ENCODE results near the gene RBM28. TPM values are rescaled to one million over a fixed set of nuclear protein-coding genes. Genes with fewer than 3 reads are reported as not detected.

Gene RBM28
- total and polyA plus RNA-seq, 10 of the 15 experiments (the other 5 are each of a cell fraction or from before 2014, with no cell fraction given): 14.3 to 50.4 (median 32.8) TPM

- no peak for TF ChIP-seq TCF12 (IDR thresholded peaks at IDR 0.05; ENCODE audit: low read depth, low read length)
- TF ChIP-seq CUX1 (IDR thresholded peaks at IDR 0.05; ENCODE audit: insufficient replicate concordance, low read depth, low read length): no peak
- no peak for TF ChIP-seq KLF5 (IDR thresholded peaks at IDR 0.05; ENCODE audit: partially characterized antibody)
- no peak for TF ChIP-seq ZNF384 (IDR thresholded peaks at IDR 0.05; ENCODE audit: borderline replicate concordance, low read depth, low read length)
- no peak for TF ChIP-seq SMAD5 (IDR thresholded peaks at IDR 0.05; ENCODE audit: low read depth)
- no peak for TF ChIP-seq IRF5 (IDR thresholded peaks at IDR 0.05; ENCODE audit: borderline replicate concordance)
- TF ChIP-seq, protein P1, sequence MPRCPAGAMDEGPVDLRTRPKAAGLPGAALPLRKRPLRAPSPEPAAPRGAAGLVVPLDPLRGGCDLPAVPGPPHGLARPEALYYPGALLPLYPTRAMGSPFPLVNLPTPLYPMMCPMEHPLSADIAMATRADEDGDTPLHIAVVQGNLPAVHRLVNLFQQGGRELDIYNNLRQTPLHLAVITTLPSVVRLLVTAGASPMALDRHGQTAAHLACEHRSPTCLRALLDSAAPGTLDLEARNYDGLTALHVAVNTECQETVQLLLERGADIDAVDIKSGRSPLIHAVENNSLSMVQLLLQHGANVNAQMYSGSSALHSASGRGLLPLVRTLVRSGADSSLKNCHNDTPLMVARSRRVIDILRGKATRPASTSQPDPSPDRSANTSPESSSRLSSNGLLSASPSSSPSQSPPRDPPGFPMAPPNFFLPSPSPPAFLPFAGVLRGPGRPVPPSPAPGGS (IDR thresholded peaks at IDR 0.05; ENCODE audit: borderline replicate concordance, insufficient read depth, low read depth, low read length, poor library complexity, severe bottlenecking): no peak
- SMC1A ChIA-PET (ENCODE audit: uncharacterized antibody, unreplicated experiment): no interaction called here
- in situ Hi-C loops (cut with MboI) (no loop called here), intact Hi-C loops (cut with micrococcal nuclease; ENCODE audit: unreplicated experiment) (loop anchor here (10.0 kb wide), 1 partner anchor 245 kb away; no protein-coding TSS in a partner anchor)
- CTCF ChIA-PET: interaction anchor here (1.1 to 4.5 kb wide), 5 partner anchors 8 to 80 kb away, joined by 3 to 31 read pairs (median 12); no protein-coding TSS in a partner anchor
- Histone ChIP-seq H3K9me3 (replicated peaks; ENCODE audit: control insufficient read depth, insufficient read depth, low read length) (no peaks in the 10 kb centered on the region), H3K36me3 (ENCODE audit: control insufficient read depth in 2 of 2, insufficient read depth in 2 of 2, low read length in 1 of 2) (no peaks in the 10 kb centered on the region), H3K4me1 (ENCODE audit: control insufficient read depth, insufficient read depth, low read length) (no peaks in the 10 kb centered on the region), H2AFZ (ENCODE audit: control insufficient read depth, low read depth, low read length) (no peak overlapping the region), H3K4me3 (no peak overlapping the region), H3K79me2 (ENCODE audit: control insufficient read depth, insufficient read depth, low read length) (no peaks in the 10 kb centered on the region), H3K4me2 (ENCODE audit: control insufficient read depth, insufficient read depth) (no peak overlapping the region), H3K27me3 (replicated peaks in 1 of 2; ENCODE audit: control insufficient read depth in 2 of 2, insufficient read depth in 2 of 2, low read length in 1 of 2) (no peaks in the 10 kb centered on the region), H4K20me1 (ENCODE audit: control insufficient read depth, insufficient read depth) (no peaks in the 10 kb centered on the region), H3K27ac (ENCODE audit: control insufficient read depth, insufficient read depth) (no peak overlapping the region), H3K9ac (ENCODE audit: control insufficient read depth, insufficient read depth, low read length) (no peak overlapping the region)
- WGBS (ENCODE audit: insufficient coverage, insufficient replicate concordance, low lambda C conversion rate, missing lambda C conversion rate): 53% methylated on average over 6 of the region's 6 CpGs
- RAD21 ChIA-PET (ENCODE audit: unreplicated experiment): interaction anchor here (0.6 kb wide), 1 partner anchor 234 kb away, joined by 3 read pairs; no protein-coding TSS in a partner anchor
- POLR2A ChIA-PET: interaction anchor here (0.7 kb wide), 1 partner anchor 370 kb away, joined by 7 read pairs; no protein-coding TSS in a partner anchor
- ATAC-seq (no peak), DNase-seq (ENCODE audit: low read depth, low spot score) (no peak), FAIRE-seq (no peak)
- BruUV-seq (replicated peaks): no TSS peak
Measured at GRCh38 chr7:128379900-128380479, 36.3 kb upstream of the RBM28 start.
